Activated T-cell treated with anti-CD3 and anti-CD28 coated beads, Interleukin-2, amount 50 U/mL, for 24 hours (primary cell): ENCODE results near the gene INPP5J.

Experiments used
- DNase-seq: peaks from one replicate; pipeline ENCODE4 v3.0.0-alpha.2; 2020
- H3K27ac Mint-ChIP-seq: 2 replicates; pipeline ENCODE4 v1.8.0; 2020; ENCODE audit warnings: mild to moderate bottlenecking, mixed read lengths
- H3K27me3 Mint-ChIP-seq: 2 replicates; pipeline ENCODE4 v1.8.0; 2020; ENCODE audit warnings: mixed read lengths
- H3K36me3 Mint-ChIP-seq: 2 replicates; pipeline ENCODE4 v1.8.0; 2020; ENCODE audit warnings: low read depth, mixed read lengths
- H3K4me1 Mint-ChIP-seq: 2 replicates; pipeline ENCODE4 v1.8.0; 2020; ENCODE audit warnings: low read depth, mixed read lengths
- H3K4me3 Mint-ChIP-seq: 2 replicates; pipeline ENCODE4 v1.8.0; 2020; ENCODE audit warnings: mild to moderate bottlenecking, moderate library complexity, mixed read lengths
- H3K9me3 Mint-ChIP-seq: 2 replicates; pipeline ENCODE4 v1.8.0; 2020; ENCODE audit warnings: mixed read lengths

Gene INPP5J

DNA sequence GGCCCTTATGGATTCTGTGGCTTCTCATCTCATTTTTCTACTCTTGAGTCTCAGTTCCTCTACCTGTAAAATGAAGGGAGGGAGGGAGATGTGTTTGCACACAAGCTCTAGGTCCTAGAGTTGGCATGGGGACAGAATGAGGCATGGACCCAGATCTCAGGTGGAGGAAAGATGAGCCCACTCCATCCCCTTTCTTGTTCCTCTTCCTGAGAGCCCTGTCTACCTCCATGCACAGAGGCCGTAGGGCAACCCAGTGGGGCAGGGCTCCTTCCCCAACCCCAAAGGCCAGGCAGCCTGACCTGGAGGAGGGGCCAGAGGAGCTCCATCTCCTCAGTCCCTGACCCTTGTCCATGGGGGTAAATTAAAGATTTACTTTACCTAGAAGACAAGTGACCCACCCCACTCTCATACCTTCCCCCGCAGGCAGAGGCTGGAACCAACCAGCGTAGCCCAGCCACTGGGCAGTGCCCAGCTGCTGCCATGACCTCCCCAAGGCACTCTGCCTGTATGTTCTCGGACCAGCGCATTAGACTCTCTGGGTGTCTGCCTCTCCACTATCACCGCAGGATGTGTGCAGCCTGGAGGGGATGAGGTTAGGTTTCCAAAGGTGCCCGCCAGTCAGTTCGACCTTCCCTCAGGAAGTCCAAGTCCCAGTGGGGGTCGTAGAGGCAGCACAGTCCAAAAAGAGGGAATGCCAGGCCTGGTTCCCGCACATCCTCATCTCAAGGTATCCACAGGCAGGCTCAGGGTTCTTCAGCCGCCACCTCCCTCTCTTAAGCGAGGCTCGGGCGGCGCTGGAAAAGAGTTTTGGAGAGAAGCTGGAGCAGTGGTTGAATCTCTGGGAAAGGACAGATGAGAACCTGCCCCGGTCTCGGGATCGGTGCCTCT is 38.6 kb upstream of the INPP5J start:
- Mint-ChIP-seq H3K4me3 (peak overlapping the region; percentile 91), H3K27me3 (no peaks in the 10 kb centered on the region), H3K9me3 (no peaks in the 10 kb centered on the region), H3K27ac (peak overlapping the region; percentile 93), H3K4me1 (peaks cover 41% of the 10 kb centered on the region), H3K36me3 (peaks cover 9% of the 10 kb centered on the region)
- DNase-seq = no peak

DNA sequence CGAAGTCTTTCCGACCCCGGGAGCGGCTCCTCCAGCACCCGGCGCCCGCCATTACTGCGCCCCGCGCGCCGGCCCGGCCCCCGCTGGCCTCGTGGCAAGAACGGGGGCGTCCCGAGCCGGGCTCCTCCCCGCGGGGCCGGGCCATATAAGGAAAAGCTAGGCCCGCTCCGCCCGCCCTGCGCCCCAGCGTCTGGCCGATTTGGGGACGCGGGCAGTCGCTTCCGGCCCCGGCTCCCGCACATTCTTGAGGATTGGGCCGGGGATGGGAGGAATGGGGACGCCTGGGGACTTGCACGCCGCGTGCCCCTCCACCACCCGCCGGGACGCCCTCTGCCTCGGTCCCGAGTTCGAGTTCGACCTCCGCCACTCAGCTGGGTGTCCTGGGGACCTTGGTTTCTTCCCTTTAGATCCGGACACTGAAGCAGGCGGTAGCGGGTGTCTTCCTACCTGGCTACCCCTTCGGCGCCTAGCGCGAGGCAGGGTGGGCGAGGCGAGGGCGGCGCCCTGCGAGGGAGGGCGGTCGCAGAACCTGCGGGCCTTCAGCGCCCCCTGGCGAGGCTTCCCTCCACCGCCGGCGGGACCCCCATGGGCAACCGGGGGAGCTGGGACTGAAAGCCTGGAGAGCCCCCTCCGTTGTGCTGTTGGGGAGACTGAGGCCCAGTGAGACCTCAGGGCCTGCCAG is 37.8 kb upstream of the INPP5J start:
- Mint-ChIP-seq H3K27me3 (no peaks in the 10 kb centered on the region), H3K9me3 (no peaks in the 10 kb centered on the region), H3K4me3 (peak overlapping the region; percentile 91), H3K4me1 (peaks cover 41% of the 10 kb centered on the region), H3K27ac (peak overlapping the region; percentile 96), H3K36me3 (peaks cover 9% of the 10 kb centered on the region)
- DNase-seq = peak; percentile 92

DNA sequence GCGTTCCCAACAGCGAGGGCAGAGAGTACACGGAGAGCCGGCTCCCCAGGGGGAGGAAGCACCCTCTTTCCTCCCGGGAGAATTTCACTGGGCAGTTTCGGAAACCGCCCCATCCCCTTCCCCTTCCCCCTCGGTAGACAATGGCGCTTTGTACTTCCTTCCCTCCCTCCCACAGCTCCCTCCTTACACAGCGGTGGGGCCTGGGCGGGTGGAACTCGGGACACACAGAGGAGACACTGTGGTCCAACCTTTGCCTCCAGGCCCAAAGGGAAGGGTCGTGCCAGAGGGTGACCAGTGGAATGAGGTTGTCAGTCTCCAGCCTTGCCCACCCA is 37.3 kb upstream of the INPP5J start:
- Mint-ChIP-seq H3K36me3 (peaks cover 9% of the 10 kb centered on the region), H3K9me3 (no peaks in the 10 kb centered on the region), H3K27me3 (no peaks in the 10 kb centered on the region), H3K4me3 (peak overlapping the region; percentile 91), H3K4me1 (peaks cover 41% of the 10 kb centered on the region), H3K27ac (peak overlapping the region; percentile 96)
- DNase-seq = no peak

DNA sequence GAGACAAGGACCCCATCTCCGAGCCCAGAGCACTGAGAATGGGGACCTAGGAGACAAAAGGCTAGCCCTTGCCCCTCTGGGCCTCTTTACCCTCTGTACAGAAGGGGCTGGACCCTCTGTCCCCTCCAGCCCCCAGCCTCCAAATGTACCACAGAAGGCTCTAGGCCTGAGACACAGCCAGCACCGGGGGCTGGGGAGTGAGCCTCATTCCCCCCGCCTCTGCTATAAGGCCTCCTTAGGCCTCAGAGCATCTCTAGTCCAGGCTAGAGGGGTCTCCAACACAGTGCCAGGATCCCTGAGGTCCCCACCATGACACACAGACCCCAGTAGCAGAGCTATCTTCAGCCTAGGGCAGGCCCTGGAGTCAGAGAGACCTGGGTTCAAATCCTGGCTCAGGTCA is 36.8 kb upstream of the INPP5J start:
- H3K27ac Mint-ChIP-seq = no peak overlapping the region
- H3K27me3 Mint-ChIP-seq = no peaks in the 10 kb centered on the region
- DNase-seq = no peak
- peaks cover 37% of the 10 kb centered on the region for H3K4me1 Mint-ChIP-seq
- peaks cover 9% of the 10 kb centered on the region for H3K36me3 Mint-ChIP-seq
- peak overlapping the region; percentile 91 for H3K4me3 Mint-ChIP-seq
- no peaks in the 10 kb centered on the region for H3K9me3 Mint-ChIP-seq

DNA sequence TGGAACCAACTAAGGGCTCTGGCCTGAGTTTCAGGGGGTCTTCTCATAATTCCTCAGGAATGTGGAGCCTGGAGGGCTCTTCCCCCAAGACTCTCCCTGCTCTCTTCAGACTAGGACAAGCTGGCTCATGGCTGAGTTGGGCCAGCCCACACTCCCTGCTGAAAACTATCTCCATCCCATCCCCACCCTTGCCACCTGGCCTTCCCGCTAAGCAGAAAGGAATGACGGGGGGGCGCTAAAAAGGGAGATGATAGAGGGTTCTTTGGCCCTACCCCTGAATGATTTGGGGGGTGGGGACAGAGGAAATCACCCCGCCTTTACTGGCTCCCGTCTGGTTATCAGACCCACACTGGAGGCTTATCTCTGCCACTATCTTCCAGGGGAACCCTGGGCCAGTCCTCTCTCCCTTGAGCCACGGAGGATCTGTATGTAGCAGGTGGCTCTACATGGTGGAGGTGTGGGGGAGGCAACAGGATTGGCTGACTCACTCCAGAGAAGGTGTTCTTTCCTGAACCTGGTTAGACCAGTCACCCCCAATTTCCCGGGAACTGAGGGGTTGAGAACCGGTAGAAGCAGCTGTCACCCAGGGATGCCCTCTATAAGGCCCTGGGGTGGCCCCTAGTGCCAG is 35.9 kb upstream of the INPP5J start:
- no peak overlapping the region for H3K27ac Mint-ChIP-seq
- H3K9me3 Mint-ChIP-seq = no peaks in the 10 kb centered on the region
- no peak for DNase-seq
- no peaks in the 10 kb centered on the region for H3K27me3 Mint-ChIP-seq
- no peak overlapping the region for H3K4me3 Mint-ChIP-seq
- H3K4me1 Mint-ChIP-seq = peaks cover 28% of the 10 kb centered on the region
- peaks cover 9% of the 10 kb centered on the region for H3K36me3 Mint-ChIP-seq

DNA sequence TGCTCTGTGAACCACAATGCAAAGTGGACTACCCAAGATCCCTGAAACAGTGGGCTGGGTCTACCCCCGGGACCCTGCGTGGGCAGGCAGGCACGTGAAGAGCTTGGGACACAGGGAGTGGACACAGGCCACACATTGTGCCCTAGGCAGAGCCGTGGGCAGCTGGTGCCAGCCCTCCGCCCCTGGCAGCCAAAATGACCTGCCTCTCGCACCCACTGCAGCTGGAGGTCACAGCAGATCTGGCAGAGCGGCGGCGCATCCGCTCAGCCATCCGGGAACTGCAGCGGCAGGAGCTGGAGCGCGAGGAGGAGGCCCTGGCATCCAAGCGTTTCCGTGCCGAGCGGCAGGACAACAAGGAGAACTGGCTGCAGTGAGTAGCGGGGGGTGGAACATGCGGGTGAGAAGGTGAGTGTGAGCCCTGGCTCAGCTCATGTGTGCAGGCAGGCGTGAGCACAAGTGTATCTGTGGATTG is 35.0 kb upstream of the INPP5J start:
- Mint-ChIP-seq H3K27ac (no peak overlapping the region), H3K4me1 (peaks cover 18% of the 10 kb centered on the region), H3K9me3 (no peaks in the 10 kb centered on the region), H3K27me3 (no peaks in the 10 kb centered on the region), H3K4me3 (no peak overlapping the region), H3K36me3 (peaks cover 9% of the 10 kb centered on the region)
- no peak for DNase-seq

DNA sequence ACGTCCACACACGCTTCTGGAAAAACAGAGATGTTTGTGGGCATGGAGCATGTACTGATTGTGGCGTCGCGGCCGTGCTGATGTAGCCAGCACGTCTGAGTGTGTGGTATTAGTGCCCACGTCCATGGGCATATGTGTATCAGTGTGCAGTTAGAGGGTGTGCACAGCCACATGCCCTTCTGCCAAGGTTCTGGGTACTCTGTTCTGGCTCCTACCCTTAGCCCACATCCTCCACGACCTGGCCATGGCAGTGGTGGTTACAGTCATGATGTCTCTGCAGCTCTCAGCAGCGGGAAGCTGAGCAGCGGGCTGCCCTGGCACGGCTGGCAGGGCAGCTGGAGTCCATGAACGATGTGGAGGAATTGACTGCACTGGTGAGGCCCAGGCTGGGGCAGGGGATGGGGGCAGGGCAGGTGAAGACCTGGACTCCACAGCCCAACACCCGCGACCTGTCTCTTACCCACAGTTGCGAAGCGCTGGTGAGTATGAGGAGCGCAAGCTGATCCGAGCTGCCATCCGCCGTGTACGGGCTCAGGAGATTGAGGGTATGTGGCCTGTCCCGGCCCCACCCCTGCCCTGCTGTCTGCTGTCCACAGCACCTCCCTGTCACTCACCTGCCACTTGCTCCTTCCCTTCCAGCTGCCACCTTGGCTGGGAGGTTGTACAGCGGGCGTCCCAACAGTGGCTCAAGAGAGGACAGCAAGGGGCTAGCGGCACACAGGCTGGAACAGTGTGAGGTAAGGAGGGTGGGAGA is 34.4 kb upstream of the INPP5J start:
- Mint-ChIP-seq H3K27me3 (no peaks in the 10 kb centered on the region), H3K4me3 (no peak overlapping the region), H3K9me3 (no peaks in the 10 kb centered on the region), H3K36me3 (peaks cover 9% of the 10 kb centered on the region), H3K27ac (no peak overlapping the region), H3K4me1 (peaks cover 12% of the 10 kb centered on the region)
- no peak for DNase-seq

DNA sequence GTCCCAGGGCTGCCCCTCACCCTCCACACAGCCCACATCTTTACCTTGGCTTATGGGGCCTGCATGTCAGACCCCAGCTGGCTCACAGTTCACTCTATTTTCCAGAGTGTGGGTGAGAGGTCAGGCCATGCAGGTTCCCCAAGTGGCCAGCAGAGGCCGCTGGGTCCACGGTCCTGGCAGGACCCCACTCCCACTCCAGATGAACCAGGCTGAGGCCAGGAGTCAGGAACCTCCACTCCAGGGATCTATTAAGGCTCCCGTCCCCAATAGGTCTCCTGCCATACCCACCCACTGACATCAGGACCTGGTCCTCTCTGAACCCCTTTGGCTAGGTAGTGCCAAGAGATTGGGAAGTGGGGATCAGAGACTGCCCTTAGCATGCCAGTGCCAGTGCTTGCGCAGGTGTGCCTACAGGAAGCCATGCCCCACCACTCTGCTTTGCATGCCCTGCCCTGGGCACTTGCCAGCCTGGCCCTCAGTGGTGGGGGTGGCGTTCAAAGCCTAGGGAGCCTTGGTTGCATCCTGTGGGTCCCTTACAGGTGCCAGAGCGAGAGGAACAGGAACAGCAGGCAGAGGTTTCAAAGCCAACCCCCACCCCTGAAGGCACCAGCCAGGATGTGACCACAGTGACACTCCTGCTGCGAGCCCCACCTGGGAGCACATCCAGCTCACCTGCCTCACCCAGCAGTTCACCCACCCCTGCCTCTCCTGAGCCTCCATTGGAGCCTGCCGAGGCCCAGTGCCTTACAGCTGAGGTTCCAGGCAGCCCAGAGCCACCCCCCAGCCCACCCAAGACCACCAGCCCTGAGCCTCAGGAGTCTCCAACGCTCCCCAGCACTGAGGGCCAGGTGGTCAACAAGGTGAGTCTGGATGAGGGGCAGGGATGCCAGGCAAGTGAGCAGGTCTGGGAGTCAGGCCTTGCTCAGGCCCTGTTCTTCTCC is 33.3 kb upstream of the INPP5J start:
- H3K9me3 Mint-ChIP-seq = no peaks in the 10 kb centered on the region
- peak; percentile 61 for DNase-seq
- H3K4me3 Mint-ChIP-seq = no peak overlapping the region
- no peak overlapping the region for H3K27ac Mint-ChIP-seq
- H3K36me3 Mint-ChIP-seq = peaks cover 2% of the 10 kb centered on the region
- H3K27me3 Mint-ChIP-seq = no peaks in the 10 kb centered on the region
- peaks cover 2% of the 10 kb centered on the region for H3K4me1 Mint-ChIP-seq

DNA sequence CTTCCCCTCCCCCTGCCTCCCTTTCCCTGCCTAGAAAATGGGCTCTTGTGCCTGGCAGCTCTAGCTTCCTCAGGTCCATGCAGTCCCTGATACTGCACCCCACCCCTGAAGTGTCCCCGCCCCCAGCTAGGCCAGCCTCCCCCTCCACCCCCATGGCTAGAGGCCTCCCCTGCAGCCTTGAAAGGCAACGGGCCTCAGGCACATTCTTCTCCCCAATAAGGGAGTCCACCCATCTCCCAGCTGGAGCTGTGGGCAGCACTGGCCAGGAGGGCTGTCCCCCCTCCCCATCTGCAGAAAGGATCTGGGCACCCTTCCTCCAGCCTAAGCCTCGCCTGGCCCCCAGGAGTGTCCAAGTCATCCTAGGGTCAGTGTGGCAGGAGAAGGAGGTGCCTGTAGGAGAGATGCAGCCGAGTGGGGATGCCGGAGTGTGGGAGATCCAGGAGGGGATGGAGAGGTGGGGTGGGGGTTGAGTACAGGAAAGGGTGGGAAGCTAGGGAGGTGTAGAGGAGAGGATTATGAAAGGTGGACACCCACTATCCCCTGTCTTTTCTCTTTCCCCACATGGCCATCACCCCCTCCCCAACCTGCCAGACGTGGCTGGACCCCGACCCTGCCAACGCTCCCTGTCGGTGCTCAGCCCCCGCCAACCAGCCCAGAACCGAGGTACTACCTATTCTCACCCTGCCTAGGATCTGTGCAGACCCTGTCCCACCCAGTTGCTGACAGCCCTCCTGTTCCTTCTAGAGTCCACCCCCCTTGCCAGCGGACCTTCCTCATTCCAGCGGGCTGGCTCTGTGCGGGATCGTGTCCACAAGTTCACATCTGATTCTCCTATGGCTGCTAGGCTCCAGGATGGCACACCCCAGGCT is 32.3 kb upstream of the INPP5J start:
- no peaks in the 10 kb centered on the region for H3K36me3 Mint-ChIP-seq
- no peaks in the 10 kb centered on the region for H3K4me1 Mint-ChIP-seq
- no peaks in the 10 kb centered on the region for H3K27me3 Mint-ChIP-seq
- no peak overlapping the region for H3K4me3 Mint-ChIP-seq
- no peaks in the 10 kb centered on the region for H3K9me3 Mint-ChIP-seq
- no peak for DNase-seq
- H3K27ac Mint-ChIP-seq = no peak overlapping the region

DNA sequence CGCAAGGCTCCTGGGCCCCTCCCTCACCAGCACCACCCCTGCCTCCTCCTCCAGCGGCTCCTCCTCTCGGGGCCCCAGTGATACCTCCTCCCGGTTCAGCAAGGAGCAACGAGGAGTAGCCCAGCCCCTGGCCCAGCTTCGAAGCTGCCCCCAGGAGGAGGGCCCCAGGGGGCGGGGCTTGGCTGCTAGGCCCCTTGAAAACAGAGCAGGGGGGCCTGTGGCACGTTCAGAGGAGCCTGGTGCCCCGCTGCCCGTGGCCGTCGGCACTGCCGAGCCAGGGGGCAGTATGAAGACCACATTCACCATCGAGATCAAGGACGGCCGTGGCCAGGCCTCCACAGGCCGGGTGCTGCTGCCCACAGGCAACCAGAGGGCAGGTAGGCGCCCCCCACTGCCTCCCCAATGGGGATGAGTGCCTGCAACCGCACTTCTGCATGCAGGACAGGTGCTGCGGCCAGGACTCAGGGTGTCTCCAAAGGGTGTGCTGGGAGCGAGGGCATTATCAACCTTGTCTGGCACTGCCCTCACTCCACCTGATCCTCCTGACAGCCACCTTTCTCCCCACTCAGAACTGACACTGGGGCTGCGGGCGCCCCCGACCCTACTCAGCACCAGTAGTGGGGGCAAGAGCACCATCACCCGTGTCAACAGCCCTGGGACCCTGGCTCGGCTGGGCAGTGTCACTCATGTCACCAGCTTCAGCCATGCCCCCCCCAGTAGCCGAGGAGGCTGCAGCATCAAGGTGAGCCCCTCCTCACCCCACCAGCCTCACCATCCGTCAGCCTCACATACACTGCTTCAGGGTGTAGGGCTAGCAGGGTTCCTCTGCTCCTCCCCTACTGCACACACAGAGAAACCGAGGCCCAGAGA is 31.4 kb upstream of the INPP5J start:
- H3K36me3 Mint-ChIP-seq = no peaks in the 10 kb centered on the region
- no peak for DNase-seq
- H3K4me1 Mint-ChIP-seq = no peaks in the 10 kb centered on the region
- H3K27me3 Mint-ChIP-seq = no peaks in the 10 kb centered on the region
- no peak overlapping the region for H3K27ac Mint-ChIP-seq
- no peak overlapping the region for H3K4me3 Mint-ChIP-seq
- H3K9me3 Mint-ChIP-seq = no peaks in the 10 kb centered on the region

DNA sequence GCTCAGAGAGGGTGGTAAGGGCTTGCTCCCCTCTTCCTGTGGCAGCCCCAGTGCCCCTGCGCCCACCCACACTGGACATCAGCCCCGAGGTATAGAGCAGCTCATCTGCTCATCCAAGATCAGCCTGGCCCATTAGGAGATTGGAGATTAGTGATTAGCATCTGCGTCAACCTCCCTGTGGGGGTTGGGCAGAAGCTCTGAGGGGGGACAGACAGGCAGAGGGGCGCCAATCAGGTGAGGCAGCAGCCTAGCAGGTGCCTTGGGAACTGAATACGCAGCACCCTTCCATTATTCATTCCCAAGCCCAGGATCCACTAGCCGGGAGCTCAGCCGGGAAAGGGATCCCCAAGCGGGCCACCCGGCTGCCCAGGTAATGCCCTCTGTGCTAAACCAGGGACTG is 30.6 kb upstream of the INPP5J start:
- Mint-ChIP-seq H3K36me3 (no peaks in the 10 kb centered on the region), H3K27me3 (no peaks in the 10 kb centered on the region), H3K27ac (no peak overlapping the region), H3K9me3 (no peaks in the 10 kb centered on the region), H3K4me1 (no peaks in the 10 kb centered on the region), H3K4me3 (no peak overlapping the region)
- DNase-seq = no peak

DNA sequence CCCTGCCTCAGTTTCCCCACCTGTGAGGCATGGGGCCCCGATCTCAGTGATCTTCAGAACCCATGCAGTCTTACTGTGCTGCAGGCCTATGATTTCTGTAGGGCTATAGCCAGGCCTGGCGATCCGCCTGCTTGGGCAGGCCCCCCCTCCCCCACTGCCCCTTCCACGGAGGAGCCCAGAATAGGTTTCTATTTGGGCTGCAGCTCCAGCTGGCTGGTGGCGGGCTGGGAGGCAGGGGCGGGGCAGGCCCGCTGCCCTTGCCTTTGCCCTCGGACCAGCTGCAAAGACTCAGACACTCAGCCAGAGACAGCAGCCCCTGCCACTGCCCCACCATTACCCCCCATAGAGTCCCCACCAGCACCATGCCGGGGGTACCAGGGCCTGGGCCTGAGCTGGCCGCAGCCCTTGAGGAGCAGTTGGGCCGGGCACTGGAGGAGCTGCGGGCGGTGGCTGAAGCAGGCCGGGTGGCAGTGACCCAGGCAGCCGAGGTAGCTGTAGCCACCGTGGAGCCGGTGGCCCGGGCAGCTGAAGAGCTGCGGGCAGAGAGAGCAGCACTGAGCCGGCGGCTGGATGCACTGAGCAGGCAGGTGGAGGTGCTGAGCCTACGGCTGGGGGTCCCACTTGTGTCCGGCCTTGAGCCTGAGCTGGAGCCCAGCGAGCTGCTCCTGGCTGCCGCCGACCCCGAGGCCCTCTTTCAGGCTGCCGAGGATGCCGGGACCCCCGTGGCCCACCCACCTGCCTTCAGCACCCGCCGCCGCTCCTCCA is 29.5 kb upstream of the INPP5J start:
- H3K36me3 Mint-ChIP-seq = no peaks in the 10 kb centered on the region
- no peak for DNase-seq
- no peaks in the 10 kb centered on the region for H3K27me3 Mint-ChIP-seq
- H3K4me1 Mint-ChIP-seq = no peaks in the 10 kb centered on the region
- H3K4me3 Mint-ChIP-seq = no peak overlapping the region
- no peaks in the 10 kb centered on the region for H3K9me3 Mint-ChIP-seq
- H3K27ac Mint-ChIP-seq = no peak overlapping the region
